Measurements from ENCODE around the gene SPTLC3. TPM values are rescaled to one million over a fixed set of nuclear protein-coding genes. Genes with fewer than 3 reads are reported as not detected.

Gene SPTLC3
- total and polyA plus RNA-seq, 2 experiments from 2014 or later, result 36.3 to 47.6 TPM

- no peaks in the 10 kb centered on the region for H3K79me2 ChIP-seq
- H3K4me3 ChIP-seq, result no peak overlapping the region
- H3K27me3 ChIP-seq, result no peaks in the 10 kb centered on the region
- H3K4me1 ChIP-seq (ENCODE audit: insufficient read depth), result no peaks in the 10 kb centered on the region
- no peaks in the 10 kb centered on the region for H3K36me3 ChIP-seq (replicated peaks; ENCODE audit: insufficient read depth, low read depth)
- no peak for DNase-seq (ENCODE audit: low spot score)
- no peak overlapping the region for H3K4me2 ChIP-seq
- no peak overlapping the region for H3K27ac ChIP-seq
- WGBS (ENCODE audit: low lambda C conversion rate, missing lambda C conversion rate), result 61% methylated on average over 1 of the region's 1 CpG
- H4K20me1 ChIP-seq (ENCODE audit: insufficient read depth, poor library complexity, severe bottlenecking), result no peaks in the 10 kb centered on the region
- no peaks in the 10 kb centered on the region for H3K9me2 ChIP-seq (replicated peaks; ENCODE audit: insufficient read depth)
- no peaks in the 10 kb centered on the region for H3K9me3 ChIP-seq (ENCODE audit: low read depth)
- TF ChIP-seq EZH2 (IDR thresholded peaks at IDR 0.05; ENCODE audit: borderline replicate concordance), result no peak
- TF ChIP-seq CTCF (IDR thresholded peaks at IDR 0.05; ENCODE audit: poor library complexity), result no peak
- no peak for TF ChIP-seq EZH2phosphoT487 (IDR thresholded peaks at IDR 0.05; ENCODE audit: low read depth, severe bottlenecking, unreplicated experiment)
- no peak overlapping the region for H2AFZ ChIP-seq
These were observed 111.7 kb downstream of the SPTLC3 start for GRCh38 chr20:13120471-13120870.

GRCh38 chr20:13121840-13122515 lies 113.2 kb downstream of the SPTLC3 start:
- Histone ChIP-seq H3K27ac (no peak overlapping the region), H3K36me3 (replicated peaks; ENCODE audit: insufficient read depth, low read depth) (no peaks in the 10 kb centered on the region), H3K79me2 (no peaks in the 10 kb centered on the region), H2AFZ (no peak overlapping the region), H3K9me3 (ENCODE audit: low read depth) (no peaks in the 10 kb centered on the region), H4K20me1 (ENCODE audit: insufficient read depth, poor library complexity, severe bottlenecking) (no peaks in the 10 kb centered on the region), H3K4me2 (no peak overlapping the region), H3K4me3 (no peak overlapping the region), H3K27me3 (no peaks in the 10 kb centered on the region), H3K4me1 (ENCODE audit: insufficient read depth) (no peaks in the 10 kb centered on the region), H3K9me2 (replicated peaks; ENCODE audit: insufficient read depth) (no peaks in the 10 kb centered on the region)
- 94% methylated on average over 5 of the region's 5 CpGs for WGBS (ENCODE audit: low lambda C conversion rate, missing lambda C conversion rate)
- no peak for DNase-seq (ENCODE audit: low spot score)
- TF ChIP-seq EZH2phosphoT487 (IDR thresholded peaks at IDR 0.05; ENCODE audit: low read depth, severe bottlenecking, unreplicated experiment), result no peak
- no peak for TF ChIP-seq CTCF (IDR thresholded peaks at IDR 0.05; ENCODE audit: poor library complexity)
- no peak for TF ChIP-seq EZH2 (IDR thresholded peaks at IDR 0.05; ENCODE audit: borderline replicate concordance)

- Histone ChIP-seq H3K79me2 (no peaks in the 10 kb centered on the region), H3K36me3 (replicated peaks; ENCODE audit: insufficient read depth, low read depth) (no peaks in the 10 kb centered on the region), H4K20me1 (ENCODE audit: insufficient read depth, poor library complexity, severe bottlenecking) (no peaks in the 10 kb centered on the region), H3K4me2 (no peak overlapping the region), H2AFZ (no peak overlapping the region), H3K27ac (no peak overlapping the region), H3K4me1 (ENCODE audit: insufficient read depth) (no peaks in the 10 kb centered on the region), H3K4me3 (no peak overlapping the region), H3K9me3 (ENCODE audit: low read depth) (no peaks in the 10 kb centered on the region), H3K9me2 (replicated peaks; ENCODE audit: insufficient read depth) (no peaks in the 10 kb centered on the region), H3K27me3 (no peaks in the 10 kb centered on the region)
- TF ChIP-seq CTCF (IDR thresholded peaks at IDR 0.05; ENCODE audit: poor library complexity), result no peak
- TF ChIP-seq EZH2 (IDR thresholded peaks at IDR 0.05; ENCODE audit: borderline replicate concordance), result no peak
- TF ChIP-seq EZH2phosphoT487 (IDR thresholded peaks at IDR 0.05; ENCODE audit: low read depth, severe bottlenecking, unreplicated experiment), result no peak
- no peak for DNase-seq (ENCODE audit: low spot score)
- 93% methylated on average over 2 of the region's 2 CpGs for WGBS (ENCODE audit: low lambda C conversion rate, missing lambda C conversion rate)
These were observed 116.7 kb downstream of the SPTLC3 start for GRCh38 chr20:13125486-13125885.
